Uterus (tissue), 2 donors: ENCODE results near the gene AOAH.

Experiments
- POLR2A ChIP-seq, 2 donors: fragments of 450-650 bp; IDR thresholded peaks; one replicate each; pipeline ENCODE4 v1.6.1; 2016; ENCODE audit warnings: antibody characterized with exemption in 2 of 2, mild to moderate bottlenecking in 1 of 2, moderate library complexity in 1 of 2
- TF ChIP-seq, protein P1 (sequence below), 4 experiments: fragments of 200-600 bp in 2 of 4; fragments of 450-650 bp in 2 of 4; sonication (generic) in 2 of 4; IDR thresholded peaks; one replicate each; pipeline ENCODE4 v1.5.1; 2016 to 2019; ENCODE audit warnings: antibody characterized with exemption in 4 of 4, mild to moderate bottlenecking in 2 of 4, moderate library complexity in 1 of 4

DNA sequence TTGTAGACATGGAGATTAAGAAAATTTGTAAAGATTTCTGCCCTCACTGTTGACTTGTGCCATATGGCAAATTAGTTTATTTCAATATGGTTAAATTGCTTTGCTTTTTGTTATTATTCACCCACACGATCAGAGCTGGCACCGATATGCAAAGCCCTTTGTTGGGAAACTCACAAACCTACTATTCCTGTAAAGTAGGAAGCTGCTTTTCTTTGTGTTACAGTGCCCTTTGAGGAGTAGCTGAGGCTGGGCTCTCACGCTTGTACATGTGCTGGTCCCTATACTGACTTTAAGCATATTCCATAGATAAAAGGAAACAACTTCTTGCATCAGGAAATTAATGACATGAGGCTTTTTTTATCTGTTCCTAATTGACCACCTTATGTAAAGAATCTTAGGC is 17.6 kb upstream of the AOAH start:
- TF ChIP-seq, protein P1, sequence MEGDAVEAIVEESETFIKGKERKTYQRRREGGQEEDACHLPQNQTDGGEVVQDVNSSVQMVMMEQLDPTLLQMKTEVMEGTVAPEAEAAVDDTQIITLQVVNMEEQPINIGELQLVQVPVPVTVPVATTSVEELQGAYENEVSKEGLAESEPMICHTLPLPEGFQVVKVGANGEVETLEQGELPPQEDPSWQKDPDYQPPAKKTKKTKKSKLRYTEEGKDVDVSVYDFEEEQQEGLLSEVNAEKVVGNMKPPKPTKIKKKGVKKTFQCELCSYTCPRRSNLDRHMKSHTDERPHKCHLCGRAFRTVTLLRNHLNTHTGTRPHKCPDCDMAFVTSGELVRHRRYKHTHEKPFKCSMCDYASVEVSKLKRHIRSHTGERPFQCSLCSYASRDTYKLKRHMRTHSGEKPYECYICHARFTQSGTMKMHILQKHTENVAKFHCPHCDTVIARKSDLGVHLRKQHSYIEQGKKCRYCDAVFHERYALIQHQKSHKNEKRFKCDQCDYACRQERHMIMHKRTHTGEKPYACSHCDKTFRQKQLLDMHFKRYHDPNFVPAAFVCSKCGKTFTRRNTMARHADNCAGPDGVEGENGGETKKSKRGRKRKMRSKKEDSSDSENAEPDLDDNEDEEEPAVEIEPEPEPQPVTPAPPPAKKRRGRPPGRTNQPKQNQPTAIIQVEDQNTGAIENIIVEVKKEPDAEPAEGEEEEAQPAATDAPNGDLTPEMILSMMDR (IDR thresholded peaks at IDR 0.05) = no peak
- TF ChIP-seq POLR2A (IDR thresholded peaks at IDR 0.05) = no peak
